Measurements from ENCODE around the gene NCEH1.

DNA sequence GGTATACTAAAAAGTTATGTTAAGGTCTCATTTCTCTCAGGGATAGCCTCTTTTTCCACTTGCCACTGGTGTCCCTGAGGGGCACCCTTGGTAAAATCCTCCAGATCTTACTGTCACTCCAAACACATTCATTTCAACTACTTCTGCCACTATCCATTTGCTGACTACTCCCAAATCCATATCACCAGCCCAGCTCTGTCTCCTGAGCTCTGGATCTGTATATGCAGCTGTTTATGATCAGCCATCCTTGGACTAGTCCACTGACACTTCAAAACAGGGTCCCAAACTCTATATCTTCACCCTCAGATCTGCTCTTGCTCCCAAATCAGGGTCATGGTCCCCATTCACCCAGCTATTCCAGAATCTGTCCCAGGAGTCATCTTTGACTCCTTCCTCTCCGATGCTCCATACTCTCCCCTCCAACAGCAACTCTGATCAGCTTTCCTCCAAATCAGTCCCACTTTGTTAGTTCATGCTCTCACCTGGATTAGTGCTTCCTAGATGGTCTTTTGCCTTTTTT, 9.9 kb downstream of the NCEH1 start:
- TF ChIP-seq EP300 (IDR thresholded peaks at IDR 0.05), result no peak
- TF ChIP-seq, protein P1, sequence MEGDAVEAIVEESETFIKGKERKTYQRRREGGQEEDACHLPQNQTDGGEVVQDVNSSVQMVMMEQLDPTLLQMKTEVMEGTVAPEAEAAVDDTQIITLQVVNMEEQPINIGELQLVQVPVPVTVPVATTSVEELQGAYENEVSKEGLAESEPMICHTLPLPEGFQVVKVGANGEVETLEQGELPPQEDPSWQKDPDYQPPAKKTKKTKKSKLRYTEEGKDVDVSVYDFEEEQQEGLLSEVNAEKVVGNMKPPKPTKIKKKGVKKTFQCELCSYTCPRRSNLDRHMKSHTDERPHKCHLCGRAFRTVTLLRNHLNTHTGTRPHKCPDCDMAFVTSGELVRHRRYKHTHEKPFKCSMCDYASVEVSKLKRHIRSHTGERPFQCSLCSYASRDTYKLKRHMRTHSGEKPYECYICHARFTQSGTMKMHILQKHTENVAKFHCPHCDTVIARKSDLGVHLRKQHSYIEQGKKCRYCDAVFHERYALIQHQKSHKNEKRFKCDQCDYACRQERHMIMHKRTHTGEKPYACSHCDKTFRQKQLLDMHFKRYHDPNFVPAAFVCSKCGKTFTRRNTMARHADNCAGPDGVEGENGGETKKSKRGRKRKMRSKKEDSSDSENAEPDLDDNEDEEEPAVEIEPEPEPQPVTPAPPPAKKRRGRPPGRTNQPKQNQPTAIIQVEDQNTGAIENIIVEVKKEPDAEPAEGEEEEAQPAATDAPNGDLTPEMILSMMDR (IDR thresholded peaks at IDR 0.05), result no peak
